GM19099 (cell line): ENCODE data around the gene OCSTAMP.
A peak's percentile ranks its signal among the peaks of the same experiment; 100 is the strongest.

Experiments
- POLR2A ChIP-seq: IDR thresholded peaks from 3 replicates; pipeline ENCODE4 v1.6.1; 2011; ENCODE audit warnings: low read depth; ENCODE audit not compliant: insufficient read length; ENCODE audit errors: extremely low read depth

Gene OCSTAMP

DNA sequence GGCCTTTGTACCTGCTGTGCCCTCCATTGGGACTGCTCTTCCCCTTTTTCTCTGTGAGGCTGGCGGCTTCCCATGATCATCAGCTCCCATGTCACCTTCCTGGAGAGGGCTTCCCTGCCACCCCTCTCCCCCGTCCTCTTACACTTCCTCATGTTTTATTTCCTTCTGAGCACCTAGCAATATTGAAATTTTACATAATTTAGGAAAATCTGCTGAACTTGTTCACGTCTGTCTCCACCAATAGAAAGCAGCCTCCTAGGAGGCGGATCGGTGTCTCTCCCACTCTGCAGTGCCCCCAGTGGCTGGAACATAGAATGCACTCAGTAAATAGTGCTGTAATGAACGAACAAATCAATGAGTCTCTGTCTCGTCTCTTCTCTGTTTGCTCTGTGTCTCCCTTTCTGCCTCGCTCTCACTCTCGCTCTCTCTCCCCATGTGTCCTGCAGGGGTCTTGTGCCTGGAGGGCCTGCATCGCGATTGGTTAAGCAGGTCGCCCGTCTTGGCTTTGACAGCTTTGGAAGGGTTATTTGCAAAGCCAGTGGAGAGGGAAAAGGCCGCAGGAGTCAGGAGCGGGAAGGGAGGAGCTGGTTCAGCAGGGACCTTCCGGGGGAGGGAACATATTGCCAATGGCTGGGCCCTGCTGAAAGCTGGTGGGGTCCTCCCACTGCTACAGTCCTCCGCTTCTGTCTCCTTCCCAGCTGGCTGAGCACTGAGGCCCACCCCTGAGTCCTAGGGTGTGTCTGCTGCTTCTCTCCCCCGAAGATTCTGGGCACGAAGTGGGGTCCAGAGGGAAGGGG, 12.1 kb upstream of the OCSTAMP start:
- TF ChIP-seq POLR2A = no peak

DNA sequence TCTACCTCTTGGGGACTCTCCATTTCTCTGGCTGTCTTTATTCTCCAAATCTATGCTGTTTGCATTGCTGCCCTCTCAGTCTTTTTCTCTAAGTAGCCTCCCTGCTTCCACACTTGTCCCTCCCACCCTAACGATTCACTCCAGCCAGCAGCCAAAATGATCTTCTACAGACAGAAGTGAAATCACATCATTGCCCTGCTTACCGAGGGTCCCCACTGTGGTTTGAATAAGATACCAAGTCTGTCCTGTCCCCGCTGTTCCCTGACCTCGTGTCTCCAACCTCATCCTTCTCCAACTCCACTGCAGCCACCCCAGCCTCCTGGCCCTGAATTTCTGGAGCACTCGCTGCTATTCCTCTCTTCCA, 11.5 kb upstream of the OCSTAMP start:
- no peak for TF ChIP-seq POLR2A

DNA sequence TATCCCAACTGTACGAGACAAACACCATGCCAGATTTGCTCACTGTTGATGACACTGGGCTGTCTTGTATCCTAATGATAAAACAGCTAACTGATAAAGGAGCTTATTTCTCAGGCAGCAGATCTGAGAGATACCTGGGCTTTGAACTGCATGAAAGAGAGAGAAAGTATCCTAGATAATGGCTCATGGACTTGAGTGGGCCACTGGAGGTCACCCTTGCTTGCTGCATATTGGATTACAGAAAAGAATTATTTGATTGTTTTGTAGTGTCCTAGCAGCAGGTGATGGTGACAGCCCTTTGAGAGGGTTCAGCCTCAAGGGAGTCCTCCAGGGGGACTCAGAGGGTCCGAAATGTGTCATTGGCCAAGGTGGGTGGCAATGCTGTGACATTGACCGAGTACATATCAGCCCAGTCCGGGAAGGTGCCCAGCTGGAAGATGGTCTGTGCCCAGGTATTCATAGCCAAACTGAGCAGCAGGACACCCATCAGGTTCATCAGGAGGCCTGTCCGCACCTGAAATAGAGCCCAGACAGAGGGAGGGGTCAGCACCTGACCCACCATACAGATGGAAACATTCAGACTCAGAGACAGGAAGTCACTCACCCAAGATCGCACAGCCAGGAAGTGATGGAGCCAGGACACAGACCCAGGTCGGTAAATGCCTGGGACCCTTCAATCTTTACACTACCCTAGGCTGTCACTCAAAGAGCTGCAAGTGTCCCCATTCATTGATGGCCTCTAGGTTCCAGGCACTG, 9.4 kb upstream of the OCSTAMP start:
- no peak for TF ChIP-seq POLR2A

DNA sequence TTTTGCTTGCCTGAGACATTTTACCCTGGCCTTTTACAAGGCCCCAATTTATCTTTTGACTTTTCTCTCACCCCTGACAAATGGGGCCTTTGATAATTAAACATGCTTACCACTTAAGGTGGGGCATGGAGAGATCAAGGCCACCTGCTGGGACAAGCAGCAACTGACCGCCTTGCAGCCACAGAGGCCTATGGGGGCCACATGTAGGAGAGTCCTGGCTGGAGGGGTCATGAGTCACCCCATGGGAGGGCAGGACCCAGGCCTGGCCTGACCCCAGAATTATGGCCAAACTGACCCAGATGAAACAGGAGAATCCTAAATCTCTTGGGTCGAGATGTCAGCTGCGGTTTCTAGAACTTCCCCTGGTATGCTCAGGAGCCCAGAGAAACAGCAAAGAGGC, 8.5 kb upstream of the OCSTAMP start:
- no peak for TF ChIP-seq POLR2A

DNA sequence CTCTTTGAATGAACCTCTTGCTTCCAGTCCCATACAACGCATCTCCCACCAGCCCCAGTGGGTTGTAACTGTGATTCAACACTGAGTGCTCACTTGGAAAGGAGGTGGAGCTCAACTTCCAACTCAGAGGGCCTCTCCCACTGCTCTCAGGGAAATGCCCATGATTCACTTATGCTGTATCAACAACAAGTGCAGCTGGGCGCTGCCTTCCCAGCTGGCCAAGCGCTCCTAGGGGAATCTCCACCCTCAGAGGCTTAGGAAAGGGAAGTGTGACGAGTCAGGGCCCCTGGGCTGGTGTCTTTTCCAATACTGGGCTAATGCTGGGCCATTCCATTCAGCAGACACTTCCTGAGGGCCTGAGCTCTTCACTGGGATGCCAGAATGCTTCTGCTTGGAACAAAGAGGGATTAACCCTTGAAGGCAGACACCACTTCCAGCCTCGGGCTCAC, 8.1 kb upstream of the OCSTAMP start:
- no peak for TF ChIP-seq POLR2A

DNA sequence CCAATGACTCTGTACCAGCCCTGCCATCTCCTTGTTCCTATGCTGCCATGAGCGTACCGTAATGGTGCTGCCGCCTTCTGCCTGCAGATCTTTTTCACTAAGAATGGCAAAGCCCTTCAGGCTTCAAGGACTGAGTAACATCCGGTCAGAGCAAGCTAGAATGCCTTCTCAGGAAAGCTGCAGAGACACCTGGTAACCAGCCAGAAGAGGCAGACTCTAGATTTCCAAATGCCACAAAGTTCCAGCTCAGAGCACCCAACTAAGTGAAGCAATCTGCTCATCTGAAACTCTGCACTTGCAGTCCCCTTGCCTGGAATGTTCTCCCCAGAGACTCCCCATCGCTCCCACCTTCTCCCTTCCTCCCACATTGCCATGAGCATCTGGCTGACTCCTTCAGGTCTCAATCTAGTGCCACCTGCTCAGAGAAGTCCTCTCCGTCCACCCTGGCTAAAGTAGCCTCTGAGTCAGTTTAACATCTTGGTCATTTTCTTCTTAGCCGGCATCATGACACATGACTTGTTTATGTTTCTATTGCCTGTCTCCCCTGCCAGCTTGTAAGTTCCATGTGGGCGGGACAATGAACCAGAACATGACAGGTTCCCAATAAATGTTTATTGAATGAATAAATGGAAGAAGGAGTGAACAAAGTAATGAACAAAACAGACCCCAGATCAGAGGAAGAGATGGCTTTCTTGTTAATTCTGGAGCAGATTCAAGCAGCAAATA, 6.9 kb upstream of the OCSTAMP start:
- TF ChIP-seq POLR2A = no peak

DNA sequence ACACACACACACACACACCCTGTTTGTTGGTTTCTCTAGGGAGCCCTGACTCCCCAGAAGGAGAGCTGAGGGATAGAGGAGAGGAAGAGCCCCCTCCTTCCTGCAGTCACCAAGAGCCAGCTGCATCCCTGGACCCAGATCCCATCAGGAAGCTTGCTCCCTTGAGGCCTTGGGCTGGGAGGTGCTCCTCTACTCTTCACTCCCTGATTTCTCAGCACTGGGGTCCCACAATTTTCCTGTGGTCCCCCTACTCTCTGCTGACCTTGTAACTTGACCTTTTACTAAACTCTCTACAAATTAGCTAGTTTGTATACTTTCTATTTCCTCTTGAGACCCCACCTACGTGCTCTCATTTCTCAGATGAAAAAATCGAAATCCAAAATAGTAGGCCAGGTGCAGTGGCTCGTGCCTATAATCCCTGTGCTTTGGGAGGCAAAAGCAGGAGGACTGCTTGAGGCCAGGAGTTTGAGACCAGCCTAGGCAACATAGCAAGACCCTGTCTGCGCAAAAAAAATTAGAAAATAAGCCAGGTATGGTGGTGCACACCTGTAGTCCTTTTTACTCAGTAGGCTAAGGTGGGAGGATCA, 5.0 kb upstream of the OCSTAMP start:
- no peak for TF ChIP-seq POLR2A

DNA sequence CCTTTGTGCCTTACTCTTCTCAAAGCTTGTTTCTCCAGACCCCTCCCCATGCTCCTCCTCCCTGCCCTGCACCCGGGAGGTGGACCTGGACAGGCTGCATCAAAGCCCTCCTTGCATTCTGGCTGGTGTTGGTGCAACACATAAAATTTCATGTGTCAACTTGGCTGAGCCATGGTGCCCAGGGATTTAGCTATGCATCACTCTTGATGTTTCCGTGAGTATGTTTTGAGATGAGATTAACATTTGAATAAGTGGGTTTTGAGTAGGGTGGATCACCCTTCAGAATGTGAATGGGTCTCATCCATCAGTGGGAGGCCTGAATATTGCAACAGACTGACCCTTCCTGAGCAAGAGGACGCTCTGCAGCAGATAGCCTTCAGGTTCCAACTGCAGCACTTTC, 4.4 kb upstream of the OCSTAMP start:
- TF ChIP-seq POLR2A = no peak

DNA sequence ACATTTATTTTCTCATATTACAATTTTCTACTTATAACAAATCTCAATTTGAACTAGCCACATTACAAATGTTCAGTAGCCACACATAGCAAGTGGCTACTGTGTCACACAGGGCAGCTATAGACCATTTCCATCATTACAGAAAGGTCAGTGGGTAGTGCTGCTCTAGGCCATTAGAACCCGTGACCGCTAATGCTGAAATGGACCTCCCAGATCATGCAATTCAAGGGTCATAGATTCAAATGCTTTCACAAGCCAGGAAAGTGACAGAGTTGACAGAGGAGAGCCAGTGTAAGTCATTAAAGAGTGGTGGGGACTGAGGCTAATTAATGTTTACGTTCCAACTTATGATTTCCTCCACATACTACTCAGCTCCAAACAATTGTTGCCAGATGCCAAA, 3.5 kb upstream of the OCSTAMP start:
- TF ChIP-seq POLR2A = no peak

DNA sequence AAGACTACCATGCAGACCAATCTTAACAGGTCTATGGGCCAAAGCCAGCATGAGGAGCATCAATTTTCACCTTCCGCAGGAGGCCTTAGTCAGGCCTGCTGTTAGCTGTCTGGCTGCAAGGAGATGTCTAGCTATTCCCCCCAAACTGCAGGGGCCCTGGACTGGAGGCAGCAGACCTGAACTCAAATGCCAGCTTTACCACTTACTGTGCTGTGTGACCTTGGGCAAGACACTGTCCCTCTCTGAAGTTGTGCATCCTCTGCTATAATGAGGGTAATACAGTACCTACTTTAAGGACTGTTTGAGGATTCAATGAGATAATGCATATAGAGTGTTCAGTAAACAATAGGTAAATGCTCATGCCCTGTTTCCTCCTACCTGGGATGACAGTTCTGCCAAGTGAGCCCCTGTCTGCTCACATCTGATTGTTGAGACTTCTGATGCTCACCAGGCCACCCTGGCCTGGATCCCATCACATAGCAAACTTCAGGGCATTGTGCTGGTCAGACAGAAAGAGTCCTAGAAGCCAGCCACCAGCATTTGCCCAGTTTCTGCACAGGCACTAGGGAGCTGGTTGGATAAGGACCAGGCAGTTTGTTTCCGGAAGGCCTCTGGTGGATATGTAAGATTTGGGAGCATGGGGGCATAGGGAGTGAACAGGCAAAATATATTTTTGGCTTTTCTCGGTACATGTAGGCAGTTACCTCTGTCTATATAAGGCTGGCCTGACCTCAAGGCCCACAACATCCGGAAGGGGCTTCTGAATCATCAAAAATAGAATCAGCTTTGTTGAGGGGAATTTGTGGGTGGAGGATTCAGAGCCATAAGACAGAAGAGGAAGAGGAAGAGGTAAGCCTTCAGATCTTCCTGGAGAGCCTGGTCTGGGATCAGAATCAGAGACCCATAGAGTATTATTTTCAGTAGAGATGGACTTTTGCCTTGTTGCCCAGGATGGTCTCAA, 2.3 kb upstream of the OCSTAMP start:
- no peak for TF ChIP-seq POLR2A

DNA sequence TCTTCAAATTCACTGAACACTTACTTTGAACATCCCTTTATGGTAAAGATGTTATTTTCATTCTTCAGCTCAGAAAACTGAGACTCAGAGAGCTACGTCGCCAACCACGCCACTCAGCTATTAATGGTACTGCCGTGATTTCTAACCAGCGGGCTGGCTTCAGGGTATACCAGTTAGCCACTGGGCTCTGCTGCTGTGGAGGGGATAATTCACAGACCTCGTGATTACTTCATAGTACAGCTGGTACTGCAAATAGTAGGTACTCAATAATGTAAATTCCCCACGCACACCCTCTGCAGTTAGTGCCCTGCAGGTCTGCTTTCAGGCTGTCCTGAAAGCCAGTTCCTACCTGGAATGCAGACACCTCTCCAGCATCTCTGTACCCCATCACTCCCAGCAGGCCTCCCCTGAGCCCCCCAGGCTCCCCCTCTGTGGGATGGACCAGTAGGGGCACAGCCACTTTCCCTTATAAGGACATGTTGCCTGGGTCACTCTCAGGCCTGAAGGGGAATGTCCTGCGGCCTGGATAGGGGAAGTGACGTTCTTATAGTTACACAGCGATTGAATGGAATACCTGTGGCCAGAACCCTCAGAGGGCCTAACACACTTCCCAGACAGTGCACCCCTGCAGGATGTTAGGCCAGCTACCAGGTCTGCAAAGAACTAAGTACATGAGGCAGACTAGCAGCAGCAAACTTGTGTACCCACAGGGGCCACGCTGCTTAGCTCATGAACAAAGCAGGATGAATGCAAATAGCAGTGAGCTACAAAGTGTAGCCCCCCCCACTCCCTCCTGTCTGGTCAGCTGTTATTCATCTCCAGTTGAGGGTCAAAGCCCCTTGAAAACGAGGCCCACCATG, 1.3 kb upstream of the OCSTAMP start:
- TF ChIP-seq POLR2A = peak; percentile 16

DNA sequence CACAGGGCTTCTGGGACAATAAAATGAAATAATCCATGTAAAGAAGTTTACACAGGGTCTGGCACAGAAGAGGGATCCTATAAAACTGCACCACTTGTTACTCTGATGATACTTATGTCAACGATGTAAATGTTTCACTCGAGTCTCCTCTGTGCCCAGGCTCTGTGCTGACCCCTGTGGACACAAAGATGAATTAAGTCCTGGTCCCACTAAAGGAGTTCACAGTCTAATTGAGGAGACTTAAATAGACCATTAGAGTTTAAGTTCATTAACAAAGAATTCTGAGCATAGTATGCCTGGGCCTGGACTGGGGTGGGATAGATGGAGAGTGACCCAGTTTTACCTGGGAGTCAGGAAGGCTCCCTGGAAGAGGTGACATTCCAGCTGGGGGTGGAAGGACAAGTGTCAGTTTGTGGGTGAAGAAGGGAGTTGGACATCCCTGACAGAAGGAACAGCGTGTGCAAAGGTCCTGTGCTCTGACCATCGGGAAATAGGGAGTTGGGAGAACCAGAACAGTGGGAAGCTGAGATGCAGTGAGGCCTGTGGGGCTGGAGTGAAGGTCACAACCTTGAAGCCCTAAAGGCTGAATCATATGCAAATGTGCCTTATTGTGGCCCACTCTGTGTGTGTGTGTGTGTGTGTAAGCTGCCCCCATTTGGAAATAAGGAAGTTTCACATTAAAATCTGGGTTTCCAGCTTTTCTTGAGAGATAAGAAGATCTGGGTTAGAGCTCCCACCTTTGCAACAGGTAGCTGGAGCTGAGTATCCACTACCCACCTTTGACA, 1.1 kb downstream of the OCSTAMP start:
- TF ChIP-seq POLR2A = no peak
